Endodermal cell (in vitro differentiated cells): Measurements from ENCODE around the gene TAL1. TPM values are rescaled to one million over a fixed set of nuclear protein-coding genes. Genes with fewer than 3 reads are reported as not detected.
A peak's percentile ranks its signal among the peaks of the same experiment; 100 is the strongest.

Source experiments
- DNase-seq: peaks from one replicate; pipeline ENCODE4 v3.0.0-alpha.2; 2017
- H3K27ac ChIP-seq: 2 replicates; pipeline ENCODE4 v1.5.1; 2013; ENCODE audit warnings: mild to moderate bottlenecking, low read depth, low read length, moderate library complexity
- H3K27me3 ChIP-seq: 2 replicates; pipeline ENCODE4 v1.6.1; 2013; ENCODE audit warnings: mild to moderate bottlenecking, low read length, moderate library complexity; ENCODE audit not compliant: insufficient read depth, control insufficient read depth, poor library complexity, severe bottlenecking
- H3K36me3 ChIP-seq: 2 replicates; pipeline ENCODE4 v1.7.0; 2013; ENCODE audit warnings: mild to moderate bottlenecking, low read length, moderate library complexity; ENCODE audit not compliant: control insufficient read depth, insufficient read depth
- H3K4me1 ChIP-seq: one replicate; pipeline ENCODE4 v1.7.0; 2013; ENCODE audit warnings: low read length; ENCODE audit not compliant: control insufficient read depth, insufficient read depth
- H3K4me3 ChIP-seq: 2 replicates; pipeline ENCODE4 v1.5.1; 2013; ENCODE audit warnings: mild to moderate bottlenecking, low read length, moderate library complexity
- H3K9ac ChIP-seq: 2 replicates; pipeline ENCODE4 v1.6.1; 2013; ENCODE audit warnings: mild to moderate bottlenecking, low read length, moderate library complexity; ENCODE audit not compliant: poor library complexity, severe bottlenecking; ENCODE audit errors: extremely low read depth
- H3K9me3 ChIP-seq: 2 replicates; pipeline ENCODE4 v1.6.1; 2013; ENCODE audit warnings: mild to moderate bottlenecking, low read length, moderate library complexity; ENCODE audit not compliant: control insufficient read depth
- H3K27ac Mint-ChIP-seq: 2 replicates; pipeline ENCODE4 v1.8.0; 2020; ENCODE audit warnings: mixed read lengths
- H3K27me3 Mint-ChIP-seq: 2 replicates; pipeline ENCODE4 v1.8.0; 2021; ENCODE audit warnings: mild to moderate bottlenecking, mixed read lengths; ENCODE audit not compliant: insufficient read depth
- H3K36me3 Mint-ChIP-seq: 2 replicates; pipeline ENCODE4 v1.8.0; 2020; ENCODE audit warnings: low read depth, mixed read lengths
- H3K4me1 Mint-ChIP-seq: 2 replicates; pipeline ENCODE4 v1.8.0; 2020; ENCODE audit warnings: mixed read lengths
- H3K4me3 Mint-ChIP-seq: 2 replicates; pipeline ENCODE4 v1.8.0; 2020; ENCODE audit warnings: mild to moderate bottlenecking, moderate library complexity, mixed read lengths
- H3K9me3 Mint-ChIP-seq: 2 replicates; pipeline ENCODE4 v1.8.0; 2020; ENCODE audit warnings: mild to moderate bottlenecking, mixed read lengths
- CTCF ChIP-seq: fragments of 200-600 bp; sonication (generic); conservative IDR thresholded peaks from 2 replicates; pipeline ENCODE4 v1.5.0; 2021; ENCODE audit warnings: antibody characterized with exemption, mild to moderate bottlenecking
- WGBS, 2 experiments: methylation state at CpG; one replicate each; pipeline versions ENCODE4 v1.1.5 to v1.1.7; 2013; ENCODE audit warnings: missing lambda C conversion rate in 2 of 2, mixed read lengths in 1 of 2; ENCODE audit not compliant: insufficient coverage in 1 of 2, insufficient read length in 1 of 2; 5-methylcytosine and 5-hydroxymethylcytosine counted together
- total RNA-seq, 2 donors: library from RNA; stranded (reverse); fragmentation: NEBNext Ultra II Directional in 1 of 2; extraction: Animal tissue kit (Norgen Biotek cat#: 25700) in 1 of 2; gene quantifications; 2 replicates in 1 of 2; 3 replicates in 1 of 2; pipeline ENCODE4 v1.2.1, GENCODE V29; 2021

The TAL1 gene
- total RNA-seq, 2 donors from 2014 or later: 0.04 TPM; not detected in 1

- Mint-ChIP-seq H3K27me3 (no peaks in the 10 kb centered on the region), H3K4me1 (no peaks in the 10 kb centered on the region), H3K27ac (no peak overlapping the region), H3K9me3 (no peaks in the 10 kb centered on the region), H3K36me3 (peaks cover 54% of the 10 kb centered on the region), H3K4me3 (no peak overlapping the region)
- H3K27ac ChIP-seq: no peak overlapping the region
- peaks cover 84% of the 10 kb centered on the region for H3K36me3 ChIP-seq
- no peak overlapping the region for H3K4me3 ChIP-seq
- peak; percentile 85 for TF ChIP-seq CTCF
- 80 to 100% methylated on average over 1 of the region's 1 CpG for WGBS, 2 experiments
- H3K27me3 ChIP-seq: no peaks in the 10 kb centered on the region
- no peak overlapping the region for H3K9ac ChIP-seq
- no peaks in the 10 kb centered on the region for H3K9me3 ChIP-seq
- DNase-seq: peak; percentile 85
- no peaks in the 10 kb centered on the region for H3K4me1 ChIP-seq
Observed at GRCh38 chr1:47262787-47263413, 30.9 kb upstream of the TAL1 start.

GRCh38 chr1:47257224-47257623 lies 25.2 kb upstream of the TAL1 start:
- H3K4me3 ChIP-seq: no peak overlapping the region
- DNase-seq: no peak
- H3K4me1 Mint-ChIP-seq: no peaks in the 10 kb centered on the region
- no peaks in the 10 kb centered on the region for H3K9me3 ChIP-seq
- no peak overlapping the region for H3K27ac Mint-ChIP-seq
- no peak for TF ChIP-seq CTCF
- WGBS, 2 experiments: 92 to 100% methylated on average over 2 of the region's 2 CpGs
- H3K27me3 Mint-ChIP-seq: no peaks in the 10 kb centered on the region
- no peak overlapping the region for H3K4me3 Mint-ChIP-seq
- no peaks in the 10 kb centered on the region for H3K9me3 Mint-ChIP-seq
- H3K36me3 Mint-ChIP-seq: peaks cover 56% of the 10 kb centered on the region
- no peaks in the 10 kb centered on the region for H3K4me1 ChIP-seq
- H3K27ac ChIP-seq: no peak overlapping the region
- H3K9ac ChIP-seq: no peak overlapping the region
- H3K36me3 ChIP-seq: peaks cover 86% of the 10 kb centered on the region
- no peaks in the 10 kb centered on the region for H3K27me3 ChIP-seq

GRCh38 chr1:47252795-47253194 lies 20.8 kb upstream of the TAL1 start:
- Histone ChIP-seq H3K9me3 (no peaks in the 10 kb centered on the region), H3K9ac (no peak overlapping the region), H3K4me1 (no peaks in the 10 kb centered on the region), H3K27ac (no peak overlapping the region), H3K36me3 (peaks cover 71% of the 10 kb centered on the region), H3K27me3 (no peaks in the 10 kb centered on the region), H3K4me3 (no peak overlapping the region)
- H3K36me3 Mint-ChIP-seq: peaks cover 56% of the 10 kb centered on the region
- H3K27ac Mint-ChIP-seq: no peak overlapping the region
- no peak for DNase-seq
- no peaks in the 10 kb centered on the region for H3K27me3 Mint-ChIP-seq
- H3K4me3 Mint-ChIP-seq: no peak overlapping the region
- no peak for TF ChIP-seq CTCF
- H3K9me3 Mint-ChIP-seq: no peaks in the 10 kb centered on the region
- 95 to 96% methylated on average over 3 to 4 of the region's 5 CpGs for WGBS, 2 experiments
- H3K4me1 Mint-ChIP-seq: no peaks in the 10 kb centered on the region
